Uterus (tissue), 2 donors: Measurements from ENCODE around the gene FGG.

ENCODE experiments used
- CTCF ChIP-seq, 4 experiments: fragments of 200-600 bp in 2 of 4; fragments of 450-650 bp in 2 of 4; sonication (generic) in 2 of 4; IDR thresholded peaks; one replicate each; pipeline ENCODE4 v1.5.1; 2016 to 2019; ENCODE audit warnings: antibody characterized with exemption in 4 of 4, mild to moderate bottlenecking in 2 of 4, moderate library complexity in 1 of 4
- POLR2A ChIP-seq, 2 donors: fragments of 450-650 bp; IDR thresholded peaks; one replicate each; pipeline ENCODE4 v1.6.1; 2016; ENCODE audit warnings: antibody characterized with exemption in 2 of 2, mild to moderate bottlenecking in 1 of 2, moderate library complexity in 1 of 2

DNA sequence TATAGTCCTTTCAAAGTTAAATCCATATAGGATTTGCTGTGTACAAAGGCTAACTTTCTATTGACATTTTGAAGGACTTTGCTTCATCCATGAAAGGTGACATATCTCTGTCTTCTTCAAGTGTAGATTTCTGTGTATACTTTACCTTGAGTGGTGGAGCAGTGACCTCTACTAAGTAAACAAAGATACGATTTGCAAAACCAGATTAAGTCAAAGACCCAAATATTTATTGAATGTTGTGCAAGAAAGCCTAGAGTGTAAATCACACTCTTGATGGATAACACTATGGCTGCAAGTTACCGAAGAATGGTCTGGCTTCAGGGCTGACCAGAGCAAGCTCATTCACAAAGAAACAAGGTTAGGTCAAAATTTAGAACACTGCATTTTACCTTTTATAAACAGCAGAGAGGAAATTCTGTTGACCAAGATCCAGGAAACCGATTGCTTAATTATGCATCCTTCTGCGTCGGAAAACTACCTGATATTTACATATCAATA is 5.4 kb upstream of the FGG start:
- TF ChIP-seq CTCF (IDR thresholded peaks at IDR 0.05) (no peak), POLR2A (IDR thresholded peaks at IDR 0.05) (no peak)
